ENCODE data around the gene CMIP.
"Not testable (repeated sequence)": the region's sequence is repeated elsewhere in the genome, so short reads cannot be mapped to it uniquely, and the experiment has no call there.

Gene CMIP

GRCh38 chr16:81574168-81574567 lies 129.6 kb downstream of the CMIP start:
- CTCF ChIA-PET: no interaction called here
- POLR2A ChIA-PET: no interaction called here
- no peak for DNase-seq (ENCODE audit: extremely low spot score)
- TF ChIP-seq L3MBTL2 (conservative IDR thresholded peaks at IDR 0.05) (no peak), NFRKB (IDR thresholded peaks at IDR 0.05) (no peak), CTBP1 (IDR thresholded peaks at IDR 0.05; ENCODE audit: borderline replicate concordance) (no peak), FOXM1 (IDR thresholded peaks at IDR 0.05; ENCODE audit: borderline replicate concordance) (no peak), FOXA1 (IDR thresholded peaks at IDR 0.05) (no peak)

DNA sequence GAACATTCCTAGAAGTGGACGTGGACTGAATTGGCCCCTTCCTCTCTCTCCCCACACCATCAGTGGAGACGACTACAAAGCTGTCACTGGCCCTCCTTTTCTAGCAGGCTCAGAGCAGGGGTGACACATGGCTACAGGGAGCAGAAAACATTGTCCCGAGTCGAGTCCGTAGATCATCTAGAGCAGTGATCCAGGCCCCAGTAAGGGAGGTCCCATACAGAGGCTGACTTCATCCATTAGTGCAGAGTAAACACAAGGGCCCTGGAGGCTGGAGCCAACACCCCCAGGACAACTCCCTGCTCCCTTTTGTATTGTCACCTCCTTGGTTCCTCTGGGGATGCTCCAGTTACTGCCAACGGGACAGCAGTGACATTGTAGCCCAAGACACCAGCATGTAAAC lies 130.7 kb downstream of the CMIP start:
- TF ChIP-seq ZNF384 (IDR thresholded peaks at IDR 0.05) (no peak), HDGF (IDR thresholded peaks at IDR 0.05; ENCODE audit: borderline replicate concordance) (no peak), ELF4 (IDR thresholded peaks at IDR 0.05) (no peak), LEF1 (IDR thresholded peaks at IDR 0.05; ENCODE audit: borderline replicate concordance) (no peak), TARDBP (IDR thresholded peaks at IDR 0.05) (no peak)
- ChIA-PET POLR2A (no interaction called here), CTCF (no interaction called here)
- DNase-seq (ENCODE audit: extremely low spot score): no peak

DNA sequence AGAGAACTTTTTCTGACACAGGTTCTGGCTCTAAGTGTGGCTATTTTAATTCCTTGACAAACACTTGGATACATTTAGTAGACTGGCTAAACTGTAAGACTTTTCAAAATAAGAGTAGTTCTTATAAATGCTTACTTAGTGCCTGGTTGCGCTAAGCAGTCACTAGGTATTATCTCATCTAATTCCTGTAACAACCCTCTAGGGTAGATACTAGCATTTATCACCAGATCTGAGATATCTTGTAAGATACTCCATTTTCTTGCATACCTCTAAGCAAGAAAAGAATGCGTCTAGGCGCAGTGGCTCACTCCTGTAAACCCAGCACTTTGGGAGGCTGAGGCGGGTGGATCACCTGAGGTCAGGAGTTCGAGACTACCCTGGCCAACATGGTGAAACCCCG lies 131.2 kb downstream of the CMIP start:
- POLR2A ChIA-PET: no interaction called here
- no peak for DNase-seq (ENCODE audit: extremely low spot score)
- CTCF ChIA-PET: no interaction called here
- TF ChIP-seq FOXA1 (IDR thresholded peaks at IDR 0.05) (no peak), SP1 (IDR thresholded peaks at IDR 0.05) (no peak), LEF1 (IDR thresholded peaks at IDR 0.05; ENCODE audit: borderline replicate concordance) (no peak), ZNF384 (IDR thresholded peaks at IDR 0.05) (no peak), L3MBTL2 (conservative IDR thresholded peaks at IDR 0.05) (no peak), ELF4 (IDR thresholded peaks at IDR 0.05) (no peak), ARNT (IDR thresholded peaks at IDR 0.05) (no peak), PKNOX1 (IDR thresholded peaks at IDR 0.05) (no peak), TARDBP (IDR thresholded peaks at IDR 0.05) (no peak), BHLHE40 (IDR thresholded peaks at IDR 0.05; ENCODE audit: borderline replicate concordance) (no peak), HDGF (IDR thresholded peaks at IDR 0.05; ENCODE audit: borderline replicate concordance) (no peak)

DNA sequence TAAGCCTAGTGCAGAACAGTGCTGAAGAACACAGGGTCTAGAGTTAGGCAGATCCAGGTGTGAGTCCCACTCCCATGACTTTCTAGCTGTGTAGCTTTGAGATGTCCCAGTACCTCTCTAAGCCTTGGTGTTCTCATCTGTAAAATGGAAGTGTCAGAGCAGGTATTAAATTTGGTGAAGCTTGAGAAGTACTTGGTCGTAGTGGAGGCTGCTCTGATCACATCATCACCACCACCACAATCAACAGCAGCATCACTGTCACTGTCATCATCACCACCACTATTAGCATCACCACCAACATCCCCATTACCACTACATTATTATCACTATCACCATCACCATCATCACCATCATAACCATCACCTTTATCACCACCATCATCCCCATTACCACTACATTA lies 132.1 kb downstream of the CMIP start:
- DNase-seq (ENCODE audit: extremely low spot score): no peak
- TF ChIP-seq L3MBTL2 (conservative IDR thresholded peaks at IDR 0.05) (no peak), BHLHE40 (IDR thresholded peaks at IDR 0.05; ENCODE audit: borderline replicate concordance) (no peak), FOXM1 (IDR thresholded peaks at IDR 0.05; ENCODE audit: borderline replicate concordance) (no peak), ARNT (IDR thresholded peaks at IDR 0.05) (no peak), ZNF384 (IDR thresholded peaks at IDR 0.05) (no peak), FOXA1 (IDR thresholded peaks at IDR 0.05) (no peak), NFRKB (IDR thresholded peaks at IDR 0.05) (no peak), PKNOX1 (IDR thresholded peaks at IDR 0.05) (no peak), TARDBP (IDR thresholded peaks at IDR 0.05) (no peak), SP1 (IDR thresholded peaks at IDR 0.05) (no peak), HDGF (IDR thresholded peaks at IDR 0.05; ENCODE audit: borderline replicate concordance) (no peak), SUZ12 (IDR thresholded peaks at IDR 0.05) (no peak), LEF1 (IDR thresholded peaks at IDR 0.05; ENCODE audit: borderline replicate concordance) (no peak), ELF4 (IDR thresholded peaks at IDR 0.05) (no peak), CTBP1 (IDR thresholded peaks at IDR 0.05; ENCODE audit: borderline replicate concordance) (no peak)
- ChIA-PET CTCF (interaction anchor here (0.5 kb wide), 1 partner anchor 371 kb away, joined by 6 read pairs; no protein-coding TSS in a partner anchor), POLR2A (no interaction called here)

GRCh38 chr16:81577272-81577671 lies 132.7 kb downstream of the CMIP start:
- POLR2A ChIA-PET; DNase-seq (ENCODE audit: extremely low spot score): not testable (repeated sequence)
- CTCF ChIA-PET: interaction anchor here (0.5 kb wide), 1 partner anchor 372 kb away, joined by 6 read pairs; no protein-coding TSS in a partner anchor

- no peak for DNase-seq (ENCODE audit: extremely low spot score)
- ChIA-PET CTCF (no interaction called here), POLR2A (no interaction called here)
- TF ChIP-seq FOXK2 (IDR thresholded peaks at IDR 0.05): no peak
Measured at GRCh38 chr16:81578076-81578475, 133.5 kb downstream of the CMIP start.

- TF ChIP-seq ZNF384 (IDR thresholded peaks at IDR 0.05) (no peak), HDGF (IDR thresholded peaks at IDR 0.05; ENCODE audit: borderline replicate concordance) (no peak), FOXA1 (IDR thresholded peaks at IDR 0.05) (no peak), SP1 (IDR thresholded peaks at IDR 0.05) (no peak), BHLHE40 (IDR thresholded peaks at IDR 0.05; ENCODE audit: borderline replicate concordance) (no peak), CTBP1 (IDR thresholded peaks at IDR 0.05; ENCODE audit: borderline replicate concordance) (no peak), LEF1 (IDR thresholded peaks at IDR 0.05; ENCODE audit: borderline replicate concordance) (no peak), L3MBTL2 (conservative IDR thresholded peaks at IDR 0.05) (no peak), SUZ12 (IDR thresholded peaks at IDR 0.05) (no peak), NFRKB (IDR thresholded peaks at IDR 0.05) (no peak), ELF4 (IDR thresholded peaks at IDR 0.05) (no peak), PKNOX1 (IDR thresholded peaks at IDR 0.05) (no peak), FOXK2 (IDR thresholded peaks at IDR 0.05) (no peak), ARNT (IDR thresholded peaks at IDR 0.05) (no peak), TARDBP (IDR thresholded peaks at IDR 0.05) (no peak), FOXM1 (IDR thresholded peaks at IDR 0.05; ENCODE audit: borderline replicate concordance) (no peak)
- ChIA-PET POLR2A (no interaction called here), CTCF (no interaction called here)
- DNase-seq (ENCODE audit: extremely low spot score): no peak
Measured at GRCh38 chr16:81578636-81579413, 134.2 kb downstream of the CMIP start.
